Measurements from ENCODE around the gene HTR4.
"Not testable (repeated sequence)": the region's sequence is repeated elsewhere in the genome, so short reads cannot be mapped to it uniquely, and the experiment has no call there.

Gene HTR4

DNA sequence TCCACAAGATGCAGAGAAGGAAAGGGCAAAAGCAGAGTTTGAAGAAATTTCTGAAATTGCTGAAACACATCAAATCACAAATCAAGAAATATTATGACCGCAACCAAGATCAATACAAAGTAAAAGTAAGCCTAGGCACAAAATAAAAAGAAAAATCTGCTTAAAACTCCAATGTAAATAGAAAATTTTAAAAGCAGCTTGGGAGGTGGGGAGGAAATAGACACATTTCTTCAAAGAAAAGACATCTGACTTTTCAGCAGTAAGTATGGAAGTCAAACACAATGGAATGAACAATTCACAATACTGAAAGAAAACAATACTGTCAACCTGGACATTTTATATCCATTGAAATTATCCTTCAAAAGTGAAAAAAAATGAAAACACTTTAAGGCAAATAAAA is 55.1 kb downstream of the HTR4 start:
- DNase-seq, result no peak

DNA sequence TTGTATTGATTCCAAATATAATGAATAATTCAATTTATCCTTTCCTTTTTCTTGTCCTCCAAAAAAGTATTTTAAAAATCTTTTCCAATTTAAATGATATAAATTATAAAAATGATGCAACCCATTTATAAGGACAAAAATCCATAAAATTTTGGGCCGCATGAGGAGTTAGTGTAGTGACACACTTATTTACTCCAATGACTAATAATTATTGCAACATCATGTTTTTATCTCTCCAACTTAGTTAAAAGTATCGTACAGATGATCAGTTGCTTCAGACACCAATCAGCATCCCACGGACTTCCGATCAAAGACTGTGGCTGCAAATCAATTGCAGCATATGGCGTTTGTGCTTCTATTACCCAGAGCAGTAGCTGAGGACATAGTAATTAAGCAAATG is 58.6 kb downstream of the HTR4 start:
- DNase-seq, result no peak

DNA sequence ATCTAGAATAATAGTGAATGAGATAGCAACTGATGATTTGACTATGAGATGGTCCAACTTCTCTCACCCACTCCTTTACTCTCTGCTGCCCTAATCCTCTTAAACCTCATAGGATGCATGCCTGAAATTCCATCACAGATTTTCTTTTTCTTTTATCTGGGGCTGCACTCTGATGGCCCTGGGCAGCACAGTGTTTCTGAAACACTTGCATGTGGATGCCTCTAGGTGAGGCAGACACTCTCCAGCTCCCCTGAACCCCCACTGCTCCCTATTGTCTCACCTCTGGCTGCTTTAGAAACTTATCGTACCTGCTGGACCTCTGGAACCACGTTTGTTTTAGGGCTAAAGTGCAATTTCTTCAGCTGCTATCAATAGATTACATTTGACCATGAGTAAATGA is 67.5 kb downstream of the HTR4 start:
- no peak for DNase-seq

DNA sequence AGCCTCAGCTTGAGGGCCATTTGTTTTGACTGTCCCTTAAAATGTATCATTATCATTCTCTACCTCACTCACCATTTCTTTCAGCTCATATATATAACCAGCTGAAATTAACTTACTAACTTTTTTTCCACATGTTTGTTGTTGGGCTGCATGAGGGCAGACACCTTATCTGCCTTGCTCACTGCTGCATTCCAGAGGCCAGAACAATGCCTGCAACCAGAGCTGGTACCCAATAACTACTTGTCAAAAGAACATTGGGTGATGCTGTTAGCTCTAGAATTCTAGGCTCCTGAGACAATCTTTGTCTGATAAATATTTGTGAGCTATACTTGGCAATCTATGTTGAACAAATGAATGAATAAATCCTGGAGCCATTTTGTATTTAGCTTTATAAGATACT is 68.3 kb downstream of the HTR4 start:
- DNase-seq, result no peak

DNA sequence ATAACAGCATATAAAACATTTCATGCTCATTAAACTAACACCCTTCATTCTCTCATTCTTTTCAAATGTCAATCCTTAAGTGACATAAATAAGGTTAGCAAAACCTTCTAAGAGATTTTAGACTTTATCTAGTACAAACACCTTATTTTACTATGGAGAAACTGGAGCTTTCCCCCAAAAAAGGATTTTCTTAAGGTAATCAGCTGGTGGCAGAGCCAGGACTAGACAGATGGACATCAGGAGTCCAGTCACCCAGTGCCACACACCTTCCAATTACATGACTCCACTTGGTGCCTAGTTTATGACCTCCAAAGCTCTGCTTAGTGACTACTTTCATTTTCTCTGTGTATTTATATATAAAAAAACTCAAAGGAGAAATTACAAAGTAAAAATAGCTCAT is 70.2 kb downstream of the HTR4 start:
- no peak for DNase-seq

DNA sequence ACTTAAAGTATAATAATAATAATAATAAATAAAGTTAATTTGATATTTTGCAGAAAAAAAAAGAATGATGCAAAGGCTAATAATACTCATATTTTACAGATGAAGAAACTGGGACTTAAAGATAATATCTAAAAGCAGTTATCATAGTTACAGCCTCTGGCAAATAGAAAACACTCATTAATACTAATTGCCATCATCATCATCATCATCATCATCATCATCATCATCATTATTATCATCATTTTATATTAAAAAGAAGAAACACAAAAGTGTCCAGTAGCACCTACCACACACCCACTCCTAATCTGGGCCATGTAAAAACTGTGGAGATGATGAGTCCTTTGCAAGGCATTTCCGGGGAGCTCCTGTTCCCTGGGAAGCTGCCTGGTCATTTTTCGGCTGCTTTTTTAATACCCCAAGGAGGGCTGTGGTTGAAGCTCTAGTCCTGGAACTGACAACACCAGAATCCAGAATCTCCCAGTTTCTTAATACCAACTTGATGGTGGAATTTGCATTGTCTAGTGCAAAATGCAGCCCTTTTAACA is 70.8 kb downstream of the HTR4 start:
- no peak for DNase-seq

DNA sequence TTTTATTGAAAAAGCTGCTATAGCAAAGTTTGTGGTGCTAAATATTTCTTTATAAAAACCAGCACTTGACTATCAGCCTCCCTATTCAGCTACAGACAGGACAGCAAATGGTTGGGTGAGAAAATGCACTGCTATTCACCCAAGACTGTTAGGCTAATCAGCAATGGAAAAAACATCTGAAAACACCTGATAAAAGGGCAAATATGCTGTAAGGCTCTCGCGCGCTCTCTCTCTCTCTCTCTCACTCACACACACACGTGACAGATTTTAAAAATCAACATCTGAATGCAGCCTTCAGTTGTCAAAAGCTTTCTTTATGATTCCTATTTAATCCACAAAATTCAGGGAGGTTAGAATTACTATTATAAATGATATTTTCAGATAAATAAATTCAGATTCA is 80.2 kb downstream of the HTR4 start:
- DNase-seq, result no peak

DNA sequence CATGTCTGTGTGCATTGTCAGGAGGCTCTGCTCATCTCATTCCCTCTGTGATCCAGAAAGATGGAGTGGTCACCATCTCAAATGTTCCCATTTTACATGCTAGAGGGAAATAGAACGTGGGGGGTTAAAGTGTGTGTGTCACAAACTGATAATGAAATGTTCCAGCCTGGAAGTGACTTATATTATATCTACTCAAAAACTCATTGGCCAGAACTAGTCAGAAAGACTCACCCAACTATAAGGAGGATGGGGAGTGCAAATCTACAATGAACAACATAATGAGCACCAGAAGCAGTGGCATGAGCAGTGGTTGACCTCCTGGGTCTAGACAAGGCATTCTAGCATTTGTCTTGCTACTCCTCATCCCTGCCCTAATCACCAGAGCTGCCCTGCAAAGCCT is 81.0 kb downstream of the HTR4 start:
- DNase-seq, result no peak

DNA sequence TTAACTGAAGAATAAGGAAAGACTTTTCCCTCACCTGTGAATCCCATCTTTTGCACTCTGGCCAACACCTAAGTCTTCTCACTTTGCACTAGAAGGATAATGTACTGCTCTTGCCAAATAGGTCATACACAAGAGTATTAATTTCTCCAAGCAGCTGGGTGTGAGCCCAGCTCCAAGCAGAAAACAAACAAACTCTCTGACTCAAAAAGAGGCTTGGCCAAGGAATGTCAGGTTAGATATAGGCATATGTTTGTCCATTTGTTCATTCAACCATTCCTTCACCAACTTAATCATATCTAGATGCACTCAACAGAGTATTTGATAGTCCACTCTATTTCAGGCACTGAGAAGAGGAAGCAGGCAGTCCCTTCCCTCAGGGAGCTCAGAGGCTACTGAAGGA is 84.4 kb downstream of the HTR4 start:
- no peak for DNase-seq

DNA sequence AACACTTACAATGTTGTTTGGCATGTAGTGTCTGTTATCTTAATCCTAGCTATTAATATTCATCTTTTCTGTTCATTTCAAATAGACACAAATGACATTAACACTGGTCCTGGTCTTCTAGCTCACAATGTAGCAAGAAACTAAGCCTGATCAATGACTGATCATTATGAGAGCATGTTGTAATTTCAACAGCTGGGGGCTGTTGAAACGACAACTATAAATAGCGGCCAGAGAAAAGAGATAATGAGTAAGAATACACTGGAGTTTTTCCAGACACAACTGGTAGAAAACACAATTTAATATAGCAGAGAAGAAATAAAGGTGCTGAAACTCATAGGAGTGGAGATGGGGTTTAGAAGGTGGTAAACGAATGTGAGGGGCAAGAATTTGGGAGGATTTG is 89.2 kb downstream of the HTR4 start:
- DNase-seq, result no peak

DNA sequence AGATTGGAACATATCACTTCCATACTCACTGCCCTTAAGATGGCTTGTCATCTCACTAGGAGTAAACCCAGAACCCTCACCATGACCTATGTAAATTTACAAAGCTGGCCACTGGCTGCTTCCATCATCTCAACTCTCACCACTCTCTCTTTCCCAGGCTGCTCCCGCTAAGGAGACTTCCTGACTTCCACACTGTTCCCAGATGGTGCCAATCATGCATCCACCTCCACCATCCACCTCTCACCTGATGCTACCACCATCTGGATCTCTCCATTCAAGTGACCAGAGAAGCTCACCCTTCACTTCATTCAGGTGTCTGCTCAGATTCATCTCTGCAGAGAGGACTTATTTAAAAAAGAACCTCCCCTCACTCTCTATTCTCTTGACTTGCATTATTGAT is 91.3 kb downstream of the HTR4 start:
- DNase-seq, result no peak

DNA sequence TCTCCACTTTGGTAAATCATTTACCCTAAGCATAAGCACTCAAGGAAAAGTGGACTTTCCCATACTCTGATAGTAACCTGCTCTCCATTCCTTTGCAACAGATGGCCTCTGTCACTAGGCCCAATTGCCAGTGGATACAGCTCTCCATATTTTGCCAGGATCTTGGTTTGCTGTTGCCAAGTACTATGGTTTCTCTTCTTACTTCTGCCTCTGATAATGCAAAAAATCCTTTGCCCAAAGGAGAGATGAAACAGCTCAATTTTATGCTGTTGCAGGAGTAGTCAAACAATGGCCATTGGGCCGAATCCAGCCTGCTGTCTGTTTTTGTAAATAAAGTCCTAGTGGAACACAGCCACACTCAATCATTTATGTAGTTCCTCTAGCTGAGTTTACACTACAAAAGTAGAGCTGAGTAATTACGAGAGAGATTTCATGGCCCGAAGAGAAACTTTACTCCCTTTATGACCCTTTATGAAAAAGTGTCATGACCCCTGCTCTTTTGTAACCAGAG is 92.5 kb downstream of the HTR4 start:
- no peak for DNase-seq

DNA sequence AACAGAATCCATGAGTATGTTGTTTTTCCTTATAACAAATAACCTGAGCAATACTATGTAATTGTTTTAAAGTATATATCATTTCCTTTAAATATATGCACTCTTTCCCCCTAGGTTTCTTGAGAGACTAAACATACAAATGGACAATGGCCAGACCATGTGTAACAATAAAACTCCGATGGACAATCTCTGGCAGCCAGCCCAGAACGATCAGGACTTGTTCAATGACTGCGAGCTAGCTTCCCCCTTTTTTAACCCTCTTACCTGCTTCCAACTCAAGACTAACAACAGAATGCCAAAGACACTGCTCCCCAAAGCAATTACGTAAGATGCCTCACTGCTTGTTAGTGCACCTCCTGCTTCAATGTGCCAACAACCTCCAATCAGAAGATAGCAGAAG is 94.9 kb downstream of the HTR4 start:
- no peak for DNase-seq

DNA sequence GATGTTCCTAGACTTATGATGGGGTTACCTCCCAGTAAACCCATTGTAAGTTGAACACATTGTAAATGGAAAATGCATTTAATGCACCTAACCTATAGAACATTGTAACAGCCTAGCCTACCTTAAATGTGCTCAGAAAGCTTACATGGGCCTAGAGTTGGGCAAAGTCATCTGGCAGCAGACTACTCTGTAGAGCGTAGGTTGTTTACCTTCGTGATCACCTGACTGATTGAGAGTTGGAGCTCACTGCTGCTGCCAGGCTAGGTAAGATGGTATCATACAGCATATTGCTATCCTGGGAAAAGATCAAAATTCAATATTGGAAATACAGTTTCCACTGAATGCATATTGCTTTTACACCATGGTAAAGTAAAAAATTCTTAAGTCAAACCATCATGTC is 95.4 kb downstream of the HTR4 start:
- no peak for DNase-seq

DNA sequence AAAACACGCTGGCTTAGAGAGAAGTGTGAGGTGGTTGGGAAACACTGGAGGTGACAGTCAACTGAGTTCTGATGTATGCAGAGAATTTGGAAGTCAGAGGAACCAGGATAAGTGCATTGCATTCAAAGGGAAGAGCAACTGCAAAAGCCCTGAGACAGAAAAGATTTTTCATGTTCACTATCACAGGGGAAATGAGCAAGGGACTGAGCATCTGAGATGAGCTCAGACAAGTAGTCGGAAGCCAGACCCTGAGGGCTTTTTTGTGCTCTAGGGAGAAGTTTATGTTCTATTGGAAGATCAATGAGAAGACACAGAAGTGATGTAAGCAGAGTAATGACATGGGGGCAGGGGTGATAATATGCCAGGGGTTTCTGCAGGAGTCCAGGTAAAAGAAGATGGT is 97.5 kb downstream of the HTR4 start:
- DNase-seq, result no peak

DNA sequence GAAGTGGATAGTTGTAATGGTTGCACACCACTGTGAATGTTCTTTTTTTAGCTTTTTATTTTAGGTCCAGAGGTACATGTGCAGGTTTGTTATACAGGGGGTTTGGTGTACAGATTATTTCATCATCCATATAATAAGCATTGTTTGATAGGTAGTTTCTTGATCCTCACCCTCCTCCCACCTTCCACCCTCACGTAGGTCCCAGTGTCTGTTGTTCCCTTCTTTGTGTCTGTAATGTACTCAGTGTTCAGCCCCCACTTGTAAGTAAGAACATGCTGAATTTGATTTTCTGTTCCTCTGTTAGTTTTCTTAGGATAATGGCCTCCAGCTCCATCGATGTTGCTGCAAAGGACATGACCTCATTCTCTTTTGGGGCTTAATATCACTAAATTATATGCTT is 99.7 kb downstream of the HTR4 start:
- no peak for DNase-seq

DNA sequence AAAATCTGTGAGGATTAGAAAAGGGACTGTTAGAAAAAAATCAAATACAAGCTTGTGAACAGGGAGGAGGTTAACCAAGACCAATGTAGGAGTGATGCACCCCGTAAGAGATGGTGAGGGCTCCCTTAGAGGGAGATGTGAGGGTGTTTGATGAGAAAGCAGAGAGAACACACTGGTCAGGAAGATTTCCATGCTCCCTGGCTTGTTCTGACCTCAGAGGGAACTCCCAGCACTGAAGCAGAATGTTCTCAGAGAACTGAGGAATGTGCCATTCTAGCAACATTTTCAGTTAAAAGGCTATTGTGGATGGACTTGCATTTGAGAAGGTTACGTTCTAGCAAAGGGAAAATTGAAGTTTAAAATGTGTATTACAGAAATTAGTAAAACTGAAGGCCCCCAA is 110.6 kb downstream of the HTR4 start:
- no peak for DNase-seq

DNA sequence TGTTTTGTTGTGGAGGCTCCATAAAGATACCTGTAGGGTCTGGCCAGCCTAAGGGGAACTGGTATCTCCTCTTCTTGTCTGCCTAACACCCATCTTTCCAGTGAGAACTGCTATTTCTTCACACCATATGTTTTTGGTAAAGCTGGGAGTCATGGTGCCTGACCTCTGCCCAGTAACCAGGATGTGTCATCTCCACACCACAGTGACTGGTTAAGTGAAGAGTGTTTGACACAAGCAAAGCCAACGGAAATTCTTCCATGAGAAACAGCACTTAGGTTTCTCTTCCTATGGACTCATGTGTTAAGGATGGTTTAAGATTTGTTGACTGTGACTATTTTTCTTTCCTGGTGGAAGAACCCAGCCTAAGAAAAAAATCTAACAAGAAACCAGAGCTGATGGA is 111.5 kb downstream of the HTR4 start:
- no peak for DNase-seq

DNA sequence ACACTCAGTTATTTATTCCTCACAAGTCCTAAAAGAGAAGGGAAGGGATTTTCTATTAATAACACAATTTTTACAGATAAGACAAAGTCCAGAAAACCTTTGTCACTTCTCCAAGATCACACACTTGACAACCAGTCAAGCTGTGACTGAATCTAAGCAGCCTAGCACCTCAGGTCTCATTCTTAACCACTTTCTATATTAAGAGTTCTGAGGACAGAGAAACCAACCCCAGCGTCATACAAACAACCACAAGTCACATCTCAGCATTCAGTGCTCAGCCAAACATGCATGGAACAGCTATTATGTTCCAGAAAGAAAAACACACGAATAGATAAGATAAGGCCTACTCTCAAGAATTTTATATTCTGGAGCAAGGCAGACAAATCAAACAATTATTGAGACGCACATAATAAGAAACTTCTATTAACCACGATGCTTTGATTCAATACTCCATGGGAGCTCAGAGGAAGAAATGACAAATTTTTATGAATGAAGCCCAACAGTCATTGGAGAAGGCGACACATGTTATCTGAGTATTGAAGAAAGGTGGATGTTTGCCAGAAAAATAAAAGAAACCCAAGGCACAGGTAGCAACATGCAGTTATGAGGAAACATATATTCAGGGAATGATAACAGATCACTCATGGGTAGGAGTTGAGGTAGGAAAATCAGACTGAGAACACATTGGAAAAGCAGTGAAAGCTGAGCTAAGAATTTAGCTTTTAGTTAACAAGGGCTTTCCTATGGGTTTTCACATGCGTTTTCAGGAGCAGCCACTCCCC is 113.1 kb downstream of the HTR4 start:
- DNase-seq, result no peak

DNA sequence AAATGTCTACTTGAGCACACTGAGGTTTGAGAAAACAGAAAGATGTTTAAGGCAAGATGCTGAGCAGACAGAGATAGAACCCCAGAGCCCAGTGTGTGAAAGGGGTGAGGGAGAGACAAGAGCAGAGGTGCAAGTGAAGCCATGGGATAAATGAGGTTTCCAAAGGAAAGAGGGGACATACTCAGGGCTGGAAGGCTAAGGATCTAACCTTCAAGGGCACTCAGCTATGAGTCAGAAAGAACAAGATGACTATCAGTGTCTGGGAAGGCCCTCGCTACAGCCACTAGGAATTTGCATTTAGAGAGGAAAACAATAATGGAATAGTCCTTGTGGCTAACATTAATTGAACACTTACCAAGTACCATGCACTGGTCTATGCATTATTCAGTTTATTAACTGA is 113.7 kb downstream of the HTR4 start:
- no peak for DNase-seq

DNA sequence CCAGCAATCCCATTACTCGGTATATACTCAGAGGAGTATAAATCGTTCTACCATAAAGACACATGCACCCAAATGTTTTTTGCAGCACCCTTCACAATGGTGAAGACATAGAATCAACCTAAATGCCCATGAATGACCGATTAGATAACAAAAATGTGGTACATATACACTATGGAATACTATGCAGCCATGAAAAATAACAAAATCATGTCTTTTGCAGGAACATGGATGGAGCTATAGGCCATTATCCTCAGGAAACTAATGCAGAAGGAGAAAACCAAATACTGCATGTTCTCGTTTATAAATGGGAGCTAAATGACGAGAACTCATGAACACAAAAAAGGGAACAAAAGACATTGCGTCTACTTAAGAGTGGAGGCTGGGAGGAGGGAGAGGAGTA is 114.5 kb downstream of the HTR4 start:
- DNase-seq, result no peak

DNA sequence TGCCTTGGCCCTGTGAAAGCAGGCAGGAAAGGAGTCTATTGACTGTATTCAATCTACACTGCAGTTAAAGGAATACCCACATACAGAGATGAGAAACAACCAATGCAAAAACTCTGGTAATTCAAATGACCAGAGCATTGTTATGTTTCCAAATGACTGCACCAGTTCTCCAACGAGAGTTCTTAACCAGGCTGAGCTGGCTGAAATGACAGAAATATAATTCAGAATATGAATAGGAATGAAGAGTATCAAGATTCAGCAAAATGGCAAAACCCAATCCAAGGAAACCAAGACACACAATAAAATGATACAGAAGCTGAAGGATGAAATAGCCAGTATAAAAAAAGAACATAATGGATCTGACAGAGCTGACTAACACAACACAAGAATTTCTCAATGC is 119.1 kb downstream of the HTR4 start:
- no peak for DNase-seq

DNA sequence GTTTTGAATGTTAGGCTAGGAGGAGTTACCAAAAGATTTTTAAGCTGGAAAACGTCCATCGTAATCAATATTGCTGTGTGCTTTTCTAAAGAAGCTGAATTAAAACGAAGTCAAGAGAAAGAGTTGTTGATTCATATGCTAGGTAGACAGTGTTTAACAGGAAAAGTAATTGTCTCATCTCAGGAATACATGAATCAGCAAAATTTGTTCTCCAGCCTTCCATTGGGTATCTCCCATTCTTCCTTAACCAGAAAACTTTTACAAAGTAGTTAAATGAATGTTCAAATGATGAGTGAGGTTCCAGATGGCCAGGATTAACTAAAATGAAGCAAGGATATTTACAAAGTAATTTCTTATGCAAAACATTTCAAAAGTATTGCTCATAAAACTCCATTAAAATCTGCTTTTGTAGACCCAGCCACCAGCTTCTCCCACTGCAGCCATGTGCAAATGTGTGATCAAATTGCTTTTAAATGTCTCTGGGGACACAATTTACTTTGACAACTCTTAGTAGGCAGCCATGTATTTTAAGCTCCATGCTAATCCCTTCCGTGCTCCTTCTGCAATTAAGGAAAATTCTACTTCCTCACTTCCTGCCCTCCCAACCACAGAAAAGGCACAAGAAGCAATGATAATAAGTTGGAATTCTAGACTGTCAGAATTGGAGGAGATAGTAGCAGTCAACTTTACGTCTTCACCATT is 121.2 kb downstream of the HTR4 start:
- DNase-seq, result no peak

DNA sequence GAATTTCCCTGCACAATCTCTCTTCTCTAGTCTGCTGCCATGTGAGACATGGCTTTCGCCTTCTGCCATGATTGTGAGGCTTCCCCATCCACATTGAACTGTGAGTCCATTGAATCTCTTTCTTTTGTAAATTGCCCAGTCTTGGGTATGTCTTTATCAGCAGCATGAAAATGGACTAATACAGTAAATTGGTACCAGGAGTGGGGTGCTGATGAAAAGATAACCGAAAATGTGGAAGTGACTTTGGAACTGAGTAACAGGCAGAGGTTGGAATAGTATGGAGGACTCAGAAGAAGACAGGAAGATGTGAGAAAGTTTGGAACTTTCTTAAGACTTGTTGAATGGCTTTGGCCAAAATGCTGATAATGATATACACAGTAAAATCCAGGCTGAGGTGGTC is 124.9 kb downstream of the HTR4 start:
- DNase-seq, result not testable (repeated sequence)

All from activated gamma-delta T cell treated with Interleukin-2 at 50 U/mL for 16 hours (primary cell).